K562 (cell line): ENCODE results near the gene SLMAP. TPM values are rescaled to one million over a fixed set of nuclear protein-coding genes. Genes with fewer than 3 reads are reported as not detected.

Experiments used
- ATAC-seq: fragments of 200-7000 bp; cut with Tn5 transposase; 3 replicates; pipeline ENCODE4 v1.9.1; 2020; ENCODE audit warnings: moderate library complexity
- BruUV-seq: library from RNA; stranded (reverse); fragments of 400-500 nt; replicated peaks from 2 replicates; lab custom pipeline; 2021; lab: Mats Ljungman, UMichigan
- CTCF ChIA-PET: fragments of 300-600 bp; formaldehyde crosslinking; extraction: SDS; loops from one replicate; lab custom pipeline; 2021; ENCODE audit warnings: low intra/inter-chr PET ratio; lab: Yijun Ruan, JAX
- POLR2A ChIA-PET: fragments of 300-600, 350-650 bp; sonication (Branson Sonifier 250); formaldehyde crosslinking; extraction: SDS; loops from one replicate; lab custom pipeline; 2021; ENCODE audit warnings: antibody characterized with exemption, inconsistent platforms; lab: Yijun Ruan, JAX
- DNase-seq, 4 experiments: peaks; one replicate each; pipeline versions ENCODE4 v3.0.0 to v3.0.0-alpha.2; 2011 to 2018; ENCODE audit warnings: low spot score in 3 of 4, mixed read lengths in 3 of 4; ENCODE audit errors: extremely low read depth in 1 of 4
- FAIRE-seq: peaks from 2 replicates; lab custom pipeline; 2011; peaks lifted over from hg19 to GRCh38; lab: Jason Lieb, UNC
- H2AFZ ChIP-seq: 2 replicates; pipeline ENCODE4 v1.6.0; 2011; ENCODE audit warnings: low read depth, low read length, control low read depth, inconsistent platforms
- H3K27ac ChIP-seq: fragments of 200-600 bp; 3 replicates; pipeline ENCODE4 v1.8.0; 2011; ENCODE audit warnings: low read depth, mild to moderate bottlenecking, control low read depth, inconsistent platforms, low read length, moderate library complexity, mixed read lengths; ENCODE audit errors: extremely low read depth
- H3K27me3 ChIP-seq, 2 experiments: fragments of 300-600 bp in 1 of 2; 2 replicates in 1 of 2; 3 replicates in 1 of 2; pipeline versions ENCODE4 v1.6.0 to v1.8.0; 2011; ENCODE audit warnings: inconsistent platforms in 2 of 2, low read length in 2 of 2, mild to moderate bottlenecking in 1 of 2, mixed read lengths in 1 of 2, moderate library complexity in 1 of 2; ENCODE audit not compliant: control insufficient read depth in 2 of 2, insufficient read depth in 2 of 2
- H3K36me3 ChIP-seq: fragments of 300-600 bp; 3 replicates; pipeline ENCODE4 v1.8.0; 2011; ENCODE audit warnings: mild to moderate bottlenecking, low read length, inconsistent platforms; ENCODE audit not compliant: control insufficient read depth, insufficient read depth
- H3K4me1 ChIP-seq, 2 experiments: fragments of 200-600 bp in 1 of 2; replicated peaks in 1 of 2; 2 replicates in 1 of 2; 3 replicates in 1 of 2; pipeline versions ENCODE4 v1.5.1 to v1.8.0; 2011; ENCODE audit warnings: inconsistent platforms in 2 of 2, low read length in 2 of 2, mild to moderate bottlenecking in 1 of 2, mixed read lengths in 1 of 2, moderate library complexity in 1 of 2; ENCODE audit not compliant: control insufficient read depth in 2 of 2, insufficient read depth in 2 of 2
- H3K4me2 ChIP-seq: 2 replicates; pipeline ENCODE4 v1.6.1; 2011; ENCODE audit warnings: low read length, control low read depth, inconsistent platforms, mixed read lengths; ENCODE audit not compliant: insufficient read depth
- H3K4me3 ChIP-seq: fragments of 200-600 bp; sonication (generic), shearing (Covaris generic); 2 replicates; pipeline ENCODE4 v1.5.1; 2016; ENCODE audit warnings: control low read depth, inconsistent platforms
- H3K79me2 ChIP-seq: fragments of 200-600 bp; 3 replicates; pipeline ENCODE4 v1.8.0; 2011; ENCODE audit warnings: low read length, inconsistent platforms; ENCODE audit not compliant: control insufficient read depth, insufficient read depth
- H3K9ac ChIP-seq, 2 experiments: 2 replicates each; pipeline versions ENCODE4 v1.6.0 to v1.6.1; 2011; ENCODE audit warnings: low read depth in 2 of 2, low read length in 2 of 2, control low read depth in 1 of 2, inconsistent platforms in 1 of 2, mild to moderate bottlenecking in 1 of 2, mixed read lengths in 1 of 2; ENCODE audit not compliant: insufficient read depth in 1 of 2
- H3K9me1 ChIP-seq: one replicate; pipeline ENCODE4 v1.6.0; 2011; ENCODE audit warnings: inconsistent platforms, mild to moderate bottlenecking, low read length, moderate library complexity; ENCODE audit not compliant: control insufficient read depth, insufficient read depth
- H3K9me3 ChIP-seq: replicated peaks from 2 replicates; pipeline ENCODE4 v1.5.1; 2011; ENCODE audit warnings: low read depth, low read length, inconsistent platforms; ENCODE audit not compliant: control insufficient read depth, insufficient read depth
- H4K20me1 ChIP-seq: replicated peaks from 2 replicates; pipeline ENCODE4 v1.6.1; 2011; ENCODE audit warnings: low read length, inconsistent platforms, mixed read lengths; ENCODE audit not compliant: control insufficient read depth, insufficient read depth
- BMI1 ChIP-seq: fragments of 150-350 bp; IDR thresholded peaks from 2 replicates; pipeline ENCODE4 v1.6.1; 2014; ENCODE audit warnings: low read length
- CCAR2 ChIP-seq: fragments of 200-400 bp; formaldehyde crosslinking; IDR thresholded peaks from 2 replicates; pipeline ENCODE4 v1.6.1; 2017; ENCODE audit warnings: mild to moderate bottlenecking, low read depth, low read length
- DACH1 ChIP-seq: fragments of 450-650 bp; IDR thresholded peaks from 2 replicates; pipeline ENCODE4 v1.6.1; 2018; ENCODE audit not compliant: partially characterized antibody
- ETV6 ChIP-seq, 3 experiments: fragments of 150-350 bp in 1 of 3; sonication (generic) in 1 of 3; formaldehyde crosslinking in 1 of 3; IDR thresholded peaks; 2 replicates each; pipeline versions ENCODE4 v1.6.1 to v1.8.0; 2014 to 2022; ENCODE audit warnings: borderline replicate concordance in 2 of 3, low read depth in 2 of 3, antibody characterized with exemption in 1 of 3, low read length in 1 of 3, mild to moderate bottlenecking in 1 of 3, missing genetic modification reagents in 1 of 3
- GTF2F1 ChIP-seq: IDR thresholded peaks from 2 replicates; pipeline ENCODE4 v1.6.1; 2011; ENCODE audit warnings: low read depth, low read length, improper control_type of control experiment
- MAZ ChIP-seq, 2 experiments: fragments of 450-650 bp in 1 of 2; sonication (generic) in 1 of 2; formaldehyde crosslinking; IDR thresholded peaks in 1 of 2; conservative IDR thresholded peaks in 1 of 2; 2 replicates each; pipeline versions ENCODE4 v1.4.0 to v1.5.0; 2020; ENCODE audit warnings: mild to moderate bottlenecking in 1 of 2, missing genetic modification reagents in 1 of 2
- MTA2 ChIP-seq: fragments of 450-650 bp; IDR thresholded peaks from 2 replicates; pipeline ENCODE4 v1.6.1; 2016; ENCODE audit warnings: low read depth
- MXI1 ChIP-seq: IDR thresholded peaks from 2 replicates; pipeline ENCODE4 v1.6.1; 2011; ENCODE audit warnings: low read depth, mild to moderate bottlenecking, improper control_type of control experiment, low read length
- NONO ChIP-seq, 2 experiments: fragments of 200-400 bp in 1 of 2; fragments of 450-650 bp in 1 of 2; formaldehyde crosslinking in 1 of 2; IDR thresholded peaks; 2 replicates each; pipeline ENCODE4 v1.6.1; 2017; ENCODE audit warnings: low read depth in 2 of 2, mild to moderate bottlenecking in 2 of 2, moderate library complexity in 2 of 2, low read length in 1 of 2
- NR2F6 ChIP-seq: fragments of 450-650 bp; formaldehyde crosslinking; IDR thresholded peaks from 2 replicates; pipeline ENCODE4 v1.4.0; 2020; ENCODE audit warnings: mild to moderate bottlenecking
- POLR3G ChIP-seq: IDR thresholded peaks from 2 replicates; pipeline ENCODE4 v1.6.1; 2011; ENCODE audit not compliant: insufficient read length, insufficient replicate concordance; ENCODE audit errors: extremely low read depth
- SP2 ChIP-seq: IDR thresholded peaks from 2 replicates; pipeline ENCODE4 v1.6.1; 2011; ENCODE audit warnings: mild to moderate bottlenecking, low read depth, low read length, moderate library complexity; ENCODE audit not compliant: poor library complexity, severe bottlenecking; ENCODE audit errors: extremely low read depth
- U2AF1 ChIP-seq: fragments of 200-400 bp; formaldehyde crosslinking; optimal IDR thresholded peaks from 2 replicates; pipeline ENCODE3; 2017; ENCODE audit warnings: mild to moderate bottlenecking, low read depth, low read length, moderate library complexity
- ZNF224 ChIP-seq: sonication (generic); formaldehyde crosslinking; IDR thresholded peaks from 2 replicates; pipeline ENCODE4 v1.8.0; 2022; ENCODE audit warnings: mild to moderate bottlenecking, missing genetic modification reagents
- ZNF232 ChIP-seq: sonication (generic); formaldehyde crosslinking; IDR thresholded peaks from 2 replicates; pipeline ENCODE4 v1.8.0; 2022; ENCODE audit warnings: mild to moderate bottlenecking, missing genetic modification reagents
- WGBS: fragments of 100-300 bp; shearing (Covaris generic); methylation state at CpG from one replicate; pipeline ENCODE4 v1.1.6; 2016; ENCODE audit warnings: low coverage, mixed read lengths; ENCODE audit not compliant: insufficient coverage; ENCODE audit errors: missing lambda C conversion rate; 5-methylcytosine and 5-hydroxymethylcytosine counted together
- in situ Hi-C: fragments of 300-500 bp; cut with MboI; formaldehyde crosslinking; loops from 4 replicates; pipeline ENCODE4 v1.15.0; 2018; ENCODE audit warnings: inconsistent platforms, mixed read lengths
- intact Hi-C: fragments of 100-400 bp; cut with micrococcal nuclease; formaldehyde crosslinking; loops from 2 replicates; pipeline ENCODE4 v1.14.2; 2022
- polyA plus RNA-seq, 8 experiments: library from polyadenylated mRNA; depleted of rRNA in 4 of 8; stranded (reverse) in 5 of 8; unstranded in 3 of 8; fragments of >200 nt; fragmentation: Nextera tagmentation in 2 of 8; fragmentation: Illumina TruSeq in 1 of 8; extraction: Ambion mirVana in 2 of 8; extraction: Trizol in 1 of 8; gene quantifications; 2 replicates each; pipeline versions ENCODE4 v1.2.1 to v1.2.3, GENCODE V29; 2011 to 2014; ENCODE audit warnings: inconsistent platforms in 1 of 8, missing spikeins in 1 of 8
- total RNA-seq, 7 experiments: library from RNA; depleted of rRNA in 6 of 7; stranded (reverse); fragments of >200 nt in 6 of 7; fragmentation: Illumina TruSeq in 2 of 7; extraction: Trizol in 2 of 7; gene quantifications; 2 replicates each; pipeline versions ENCODE4 v1.2.1 to v1.2.3, GENCODE V29; 2011 to 2021; ENCODE audit warnings: low replicate concordance in 1 of 7
- TF ChIP-seq, protein P1 (sequence below): IDR thresholded peaks from 2 replicates; pipeline ENCODE4 v1.6.1; 2011; ENCODE audit not compliant: insufficient read length; ENCODE audit errors: extremely low read depth
- TF ChIP-seq, protein P2 (sequence below): sonication (generic); IDR thresholded peaks from 2 replicates; pipeline ENCODE4 v1.6.1; 2016
- TF ChIP-seq, protein P3 (sequence below): fragments of 200-800 bp; sonication (Bioruptor generic); IDR thresholded peaks from 2 replicates; pipeline ENCODE4 v1.6.1; 2017; ENCODE audit warnings: missing genetic modification characterization, missing compliant biosample characterization

SLMAP gene
- total and polyA plus RNA-seq, 9 of the 15 experiments (the other 6 are each of a cell fraction or from before 2014, with no cell fraction given): 12.1 to 50.7 (median 28.3) TPM

DNA sequence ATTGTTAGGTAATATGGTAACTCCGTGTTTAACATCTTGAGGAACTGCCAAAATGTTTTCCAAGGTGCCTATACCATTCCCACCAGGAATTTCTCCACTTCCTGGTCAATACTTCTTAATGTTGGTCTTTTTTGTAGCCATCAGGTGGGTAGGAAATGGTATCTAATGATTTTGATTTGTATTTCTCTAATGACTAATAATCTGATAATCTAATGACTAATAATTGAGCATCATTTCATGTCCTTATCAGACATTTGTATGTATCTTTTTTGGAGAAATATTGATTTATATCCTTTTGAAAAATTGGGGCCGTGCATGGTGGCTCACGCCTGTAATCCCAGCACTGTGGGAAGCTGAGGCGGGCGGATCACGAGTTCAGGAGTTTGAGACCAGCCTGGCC, 38.8 kb downstream of the SLMAP start:
- H3K9ac ChIP-seq: no peak overlapping the region
- no peaks in the 10 kb centered on the region for H4K20me1 ChIP-seq
- CTCF ChIA-PET: no interaction called here
- in situ Hi-C loops: no loop called here
- no peak overlapping the region for H3K4me3 ChIP-seq
- no TSS peak for BruUV-seq
- H3K79me2 ChIP-seq: peaks cover 91% of the 10 kb centered on the region
- WGBS: 93% methylated on average over 6 of the region's 6 CpGs
- 0 out of 3 replicates have a peak, but pooled peaks cover 5% of the 10 kb centered on the region for H3K36me3 ChIP-seq
- intact Hi-C loops: no loop called here
- no peak overlapping the region for H2AFZ ChIP-seq
- ATAC-seq: no peak
- no peaks in the 10 kb centered on the region for H3K9me3 ChIP-seq
- H3K4me1 ChIP-seq: peaks cover 6 to 37% of the 10 kb centered on the region in 2 experiments; a peak in 4 of 5 replicates
- TF ChIP-seq, protein P1, sequence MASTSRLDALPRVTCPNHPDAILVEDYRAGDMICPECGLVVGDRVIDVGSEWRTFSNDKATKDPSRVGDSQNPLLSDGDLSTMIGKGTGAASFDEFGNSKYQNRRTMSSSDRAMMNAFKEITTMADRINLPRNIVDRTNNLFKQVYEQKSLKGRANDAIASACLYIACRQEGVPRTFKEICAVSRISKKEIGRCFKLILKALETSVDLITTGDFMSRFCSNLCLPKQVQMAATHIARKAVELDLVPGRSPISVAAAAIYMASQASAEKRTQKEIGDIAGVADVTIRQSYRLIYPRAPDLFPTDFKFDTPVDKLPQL: no peak
- TF ChIP-seq NONO (IDR thresholded peaks at IDR 0.05; ENCODE audit: low read depth in 2 of 2, low read length in 1 of 2): no peak
- TF ChIP-seq ETV6 (IDR thresholded peaks at IDR 0.05; ENCODE audit: borderline replicate concordance in 1 of 2, low read depth in 2 of 2, low read length in 1 of 2): no peak
- peak; percentile 43; the same call in 1 of the 2 replicates for TF ChIP-seq ETV6 (CRISPR knock-in tag; IDR thresholded peaks at IDR 0.05; ENCODE audit: borderline replicate concordance)
- TF ChIP-seq ZNF232: peak; percentile 77; the same call in 1 of the 2 replicates
- peak; percentile 91 for TF ChIP-seq DACH1
- TF ChIP-seq CCAR2: no peak
- no peak for TF ChIP-seq POLR3G
- no peak for TF ChIP-seq GTF2F1
- TF ChIP-seq, protein P2, sequence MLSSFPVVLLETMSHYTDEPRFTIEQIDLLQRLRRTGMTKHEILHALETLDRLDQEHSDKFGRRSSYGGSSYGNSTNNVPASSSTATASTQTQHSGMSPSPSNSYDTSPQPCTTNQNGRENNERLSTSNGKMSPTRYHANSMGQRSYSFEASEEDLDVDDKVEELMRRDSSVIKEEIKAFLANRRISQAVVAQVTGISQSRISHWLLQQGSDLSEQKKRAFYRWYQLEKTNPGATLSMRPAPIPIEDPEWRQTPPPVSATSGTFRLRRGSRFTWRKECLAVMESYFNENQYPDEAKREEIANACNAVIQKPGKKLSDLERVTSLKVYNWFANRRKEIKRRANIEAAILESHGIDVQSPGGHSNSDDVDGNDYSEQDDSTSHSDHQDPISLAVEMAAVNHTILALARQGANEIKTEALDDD: no peak
- TF ChIP-seq, protein P3, sequence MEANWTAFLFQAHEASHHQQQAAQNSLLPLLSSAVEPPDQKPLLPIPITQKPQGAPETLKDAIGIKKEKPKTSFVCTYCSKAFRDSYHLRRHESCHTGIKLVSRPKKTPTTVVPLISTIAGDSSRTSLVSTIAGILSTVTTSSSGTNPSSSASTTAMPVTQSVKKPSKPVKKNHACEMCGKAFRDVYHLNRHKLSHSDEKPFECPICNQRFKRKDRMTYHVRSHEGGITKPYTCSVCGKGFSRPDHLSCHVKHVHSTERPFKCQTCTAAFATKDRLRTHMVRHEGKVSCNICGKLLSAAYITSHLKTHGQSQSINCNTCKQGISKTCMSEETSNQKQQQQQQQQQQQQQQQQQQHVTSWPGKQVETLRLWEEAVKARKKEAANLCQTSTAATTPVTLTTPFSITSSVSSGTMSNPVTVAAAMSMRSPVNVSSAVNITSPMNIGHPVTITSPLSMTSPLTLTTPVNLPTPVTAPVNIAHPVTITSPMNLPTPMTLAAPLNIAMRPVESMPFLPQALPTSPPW (CRISPR knock-in tag): no peak
- no peak for TF ChIP-seq NR2F6 (CRISPR knock-in tag)
- no peak for TF ChIP-seq U2AF1
- TF ChIP-seq MXI1: no peak
- no peak for TF ChIP-seq MAZ (CRISPR knock-in tag; conservative IDR thresholded peaks at IDR 0.05 in 1 of 2, IDR thresholded peaks at IDR 0.05 in 1 of 2)
- no peak for TF ChIP-seq BMI1
- no peak for TF ChIP-seq SP2
- TF ChIP-seq MTA2: no peak
- TF ChIP-seq ZNF224 (CRISPR knock-in tag): 0 out of 2 replicates have a peak, but pooled peaks have one; percentile 37
- TF ChIP-seq, all 486 proteins: peak for 4
- POLR2A ChIA-PET: interaction anchor here (0.6 kb wide), 1 partner anchor 198 kb away, joined by 3 read pairs; no protein-coding TSS in a partner anchor
- Histone ChIP-seq H3K27ac (peak overlapping the region; percentile 78; the same call in 1 of the 3 replicates), H3K4me2 (no peak overlapping the region), H3K27me3 (no peaks in the 10 kb centered on the region), H3K9me1 (no peaks in the 10 kb centered on the region)
- no peak for FAIRE-seq
- DNase-seq: no peak
